Spleen (tissue), 7 donors: ENCODE measurements around the gene SLC22A15.

Source experiments
- CTCF ChIP-seq, 11 experiments: fragments of 200-600 bp in 7 of 11; fragments of 450-650 bp in 4 of 11; sonication (generic) in 4 of 11; IDR thresholded peaks in 8 of 11; conservative IDR thresholded peaks in 3 of 11; 1 replicate in 7 of 11; 2 replicates in 4 of 11; pipeline versions ENCODE4 v1.4.0 to v1.8.0; 2016 to 2021; ENCODE audit warnings: antibody characterized with exemption in 11 of 11, inconsistent platforms in 4 of 11, mild to moderate bottlenecking in 1 of 11
- POLR2A ChIP-seq, 3 donors: fragments of 450-650 bp; IDR thresholded peaks; one replicate each; pipeline ENCODE4 v1.5.1; 2017; ENCODE audit warnings: antibody characterized with exemption in 3 of 3, mild to moderate bottlenecking in 1 of 3
- donor health status: DM: no; HTN: no; CAD: no; lungs with moderate emphysema.
- donor health status: DM: no; HTN: no; CAD: no.
- donor health status: DM: no; HTN: no; CAD: no.

- TF ChIP-seq CTCF (IDR thresholded peaks at IDR 0.05 in 8 of 11, conservative IDR thresholded peaks at IDR 0.05 in 3 of 11) (no peak), POLR2A (IDR thresholded peaks at IDR 0.05) (no peak)
Measured at GRCh38 chr1:116001739-116002487, 25.6 kb downstream of the SLC22A15 start.
